BJ (cell line): Measurements from ENCODE around the gene ZNF484. TPM values are rescaled to one million over a fixed set of nuclear protein-coding genes. Genes with fewer than 3 reads are reported as not detected.

Experiments
- CTCF ChIA-PET: fragments of 350-600 bp; formaldehyde crosslinking; extraction: SDS; loops from one replicate; lab custom pipeline; 2021; ENCODE audit warnings: antibody characterized with exemption, inconsistent platforms; lab: Yijun Ruan, JAX
- POLR2A ChIA-PET: fragments of 300-600 bp; sonication (Branson Sonifier 250); formaldehyde crosslinking; extraction: SDS; loops from one replicate; lab custom pipeline; 2021; ENCODE audit warnings: antibody characterized with exemption; lab: Charles Lee
- DNase-seq: peaks from one replicate; pipeline ENCODE4 v3.0.0-alpha.2; 2011; ENCODE audit warnings: low read depth
- H3K27me3 ChIP-seq: 2 replicates; pipeline ENCODE4 v1.6.0; 2011; ENCODE audit warnings: low read length; ENCODE audit not compliant: control insufficient read depth, insufficient read depth
- H3K36me3 ChIP-seq: 2 replicates; pipeline ENCODE4 v1.5.1; 2011; ENCODE audit warnings: low read length; ENCODE audit not compliant: control insufficient read depth, insufficient read depth
- H3K4me3 ChIP-seq: 2 replicates; pipeline ENCODE4 v1.5.1; 2011; ENCODE audit warnings: low read depth, mild to moderate bottlenecking, control low read depth, low read length
- CTCF ChIP-seq: IDR thresholded peaks from 2 replicates; pipeline ENCODE4 v1.5.1; 2011; ENCODE audit warnings: low read depth, mild to moderate bottlenecking, control low read depth, inconsistent platforms, low read length, moderate library complexity; ENCODE audit not compliant: insufficient read depth
- polyA plus RNA-seq: library from polyadenylated mRNA; depleted of rRNA; stranded (reverse); fragments of >200 nt; gene quantifications from 2 replicates; pipeline ENCODE4 v1.2.3, GENCODE V29; 2011

Gene ZNF484
- polyA plus RNA-seq, 1 experiment = 1.4 TPM

GRCh38 chr9:92808726-92809451 lies 68.9 kb downstream of the ZNF484 start:
- H3K4me3 ChIP-seq = no peak overlapping the region
- H3K27me3 ChIP-seq = peaks cover 45% of the 10 kb centered on the region
- POLR2A ChIA-PET = no interaction called here
- no peaks in the 10 kb centered on the region for H3K36me3 ChIP-seq
- CTCF ChIA-PET = interaction anchor here (2.4 kb wide), 1 partner anchor 18 kb away, joined by 9 read pairs; no protein-coding TSS in a partner anchor
- TF ChIP-seq CTCF = peak; percentile 60
- no peak for DNase-seq

GRCh38 chr9:92807757-92808725 lies 69.8 kb downstream of the ZNF484 start:
- no peaks in the 10 kb centered on the region for H3K36me3 ChIP-seq
- ChIA-PET POLR2A (no interaction called here), CTCF (interaction anchor here (1.5 to 2.4 kb wide), 2 partner anchors 13 to 17 kb away, joined by 4 to 9 read pairs; no protein-coding TSS in a partner anchor)
- H3K27me3 ChIP-seq = peaks cover 49% of the 10 kb centered on the region
- no peak for TF ChIP-seq CTCF
- no peak for DNase-seq
- no peak overlapping the region for H3K4me3 ChIP-seq

- no peak for DNase-seq
- Histone ChIP-seq H3K27me3 (peaks cover 45% of the 10 kb centered on the region), H3K4me3 (no peak overlapping the region), H3K36me3 (no peaks in the 10 kb centered on the region)
- POLR2A ChIA-PET = no interaction called here
- no peak for TF ChIP-seq CTCF
- CTCF ChIA-PET = interaction anchor here (1.5 to 2.4 kb wide), 2 partner anchors 14 to 16 kb away, joined by 4 to 9 read pairs; no protein-coding TSS in a partner anchor
Measured at GRCh38 chr9:92807031-92807756, 70.6 kb downstream of the ZNF484 start.

- no peak for TF ChIP-seq CTCF
- no peaks in the 10 kb centered on the region for H3K36me3 ChIP-seq
- peaks cover 41% of the 10 kb centered on the region for H3K27me3 ChIP-seq
- ChIA-PET POLR2A (no interaction called here), CTCF (no interaction called here)
- H3K4me3 ChIP-seq = no peak overlapping the region
- DNase-seq = no peak
Measured at GRCh38 chr9:92804727-92805126, 73.1 kb downstream of the ZNF484 start.
